Measurements from ENCODE around the gene CD19. TPM values are rescaled to one million over a fixed set of nuclear protein-coding genes. Genes with fewer than 3 reads are reported as not detected.
"Not testable (repeated sequence)": the region's sequence is repeated elsewhere in the genome, so short reads cannot be mapped to it uniquely, and the experiment has no call there.

Gene CD19
- total and polyA plus RNA-seq, 12 donors = 0.26 to 1.8 (median 0.46) TPM; not detected in 2

DNA sequence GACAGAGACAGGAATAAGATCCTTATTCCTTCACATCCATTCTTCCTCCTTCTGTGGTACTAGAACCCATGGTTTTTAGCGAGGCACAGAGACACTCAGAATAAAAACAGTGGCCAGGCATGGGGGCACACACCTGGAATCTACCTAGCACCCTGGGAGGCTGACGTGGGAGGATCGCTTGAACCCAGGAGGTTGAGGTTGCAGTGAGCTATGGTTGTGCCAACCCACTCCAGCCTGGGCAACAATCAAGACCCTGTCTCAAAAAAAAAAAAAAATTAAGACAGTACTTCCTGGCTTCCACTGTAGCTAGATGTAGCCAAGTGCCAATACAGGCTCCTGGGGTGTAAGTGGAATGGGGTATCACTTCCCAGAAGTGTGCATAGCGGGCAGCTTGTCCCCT is 35.4 kb downstream of the CD19 start:
- DNase-seq = no peak
- Histone ChIP-seq H3K36me3 (replicated peaks in 1 of 2) (peaks cover 0 to 25% of the 10 kb centered on the region in 2 donors), H3K27ac (no peak overlapping the region), H3K4me1 (replicated peaks in 1 of 2) (no peaks in the 10 kb centered on the region), H3K27me3 (no peaks in the 10 kb centered on the region), H3K9me3 (replicated peaks in 1 of 3) (no peaks in the 10 kb centered on the region), H3K4me3 (no peak overlapping the region)
- intact Hi-C loops (cut with DNase I) = no loop called here
- no peak for TF ChIP-seq POLR2A (IDR thresholded peaks at IDR 0.05)
- 90 to 96% (median 94%) methylated on average over 4 of the region's 4 CpGs for WGBS, 4 donors

DNA sequence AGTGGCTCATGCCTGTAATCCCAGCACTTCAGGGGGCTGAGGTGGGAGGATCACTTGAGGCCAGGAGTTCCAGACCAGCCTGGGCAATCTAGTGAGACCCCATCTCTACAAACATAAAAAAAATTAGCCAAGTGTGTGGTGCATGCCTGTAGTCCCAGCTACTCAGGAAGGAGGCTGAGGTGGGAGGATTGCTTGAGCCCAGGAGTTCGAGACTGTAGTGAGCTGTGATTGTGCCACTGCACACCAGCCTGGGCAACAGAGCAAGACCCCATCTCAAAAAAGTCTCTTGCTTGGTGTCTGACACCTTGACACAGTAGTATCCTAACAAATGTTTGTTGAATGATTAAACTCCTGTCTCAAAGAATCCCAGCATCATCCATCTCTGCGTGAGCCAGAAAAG is 37.9 kb downstream of the CD19 start:
- H3K27ac ChIP-seq; H3K9me3 ChIP-seq (replicated peaks in 1 of 3); H3K36me3 ChIP-seq (replicated peaks in 1 of 2); H3K4me3 ChIP-seq; H3K27me3 ChIP-seq; DNase-seq; intact Hi-C loops (cut with DNase I); H3K4me1 ChIP-seq (replicated peaks in 1 of 2): not testable (repeated sequence)
- 78 to 86% (median 85%) methylated on average over 2 of the region's 2 CpGs for WGBS, 4 donors

DNA sequence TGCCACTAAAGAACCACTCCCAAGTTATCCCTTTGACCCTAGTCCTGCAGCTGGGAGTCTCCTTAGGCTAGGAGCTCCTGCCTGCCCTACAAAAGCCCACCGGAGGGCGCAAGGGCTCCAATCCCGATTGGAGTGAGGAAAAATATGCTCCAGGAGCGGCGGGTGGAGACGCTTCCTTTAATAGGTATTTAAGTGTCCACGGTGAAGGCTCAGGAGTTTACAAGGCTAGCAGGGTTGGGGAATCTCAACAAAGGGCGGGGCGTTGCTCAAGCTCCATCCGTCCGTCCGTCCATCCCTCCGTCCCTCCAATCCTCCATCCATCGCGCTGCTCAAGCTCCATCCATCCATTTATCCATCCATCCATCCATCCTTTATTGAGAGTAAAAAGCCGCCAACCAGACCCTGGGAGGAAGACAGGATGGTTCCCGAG is 42.3 kb downstream of the CD19 start:
- Histone ChIP-seq H3K4me1 (replicated peaks in 1 of 2) (peaks cover 15 to 18% of the 10 kb centered on the region in 2 donors), H3K27me3 (no peaks in the 10 kb centered on the region), H3K36me3 (replicated peaks in 1 of 2) (peaks cover 0 to 6% of the 10 kb centered on the region in 2 donors), H3K9me3 (replicated peaks in 1 of 3) (no peaks in the 10 kb centered on the region), H3K27ac (peak overlapping the region in 3 of 5 donors; percentile 23 to 75 (median 74)), H3K4me3 (peak overlapping the region in 3 of 4 donors; percentile 71 to 96 (median 82))
- no peak for TF ChIP-seq POLR2A (IDR thresholded peaks at IDR 0.05)
- TF ChIP-seq, protein P1, sequence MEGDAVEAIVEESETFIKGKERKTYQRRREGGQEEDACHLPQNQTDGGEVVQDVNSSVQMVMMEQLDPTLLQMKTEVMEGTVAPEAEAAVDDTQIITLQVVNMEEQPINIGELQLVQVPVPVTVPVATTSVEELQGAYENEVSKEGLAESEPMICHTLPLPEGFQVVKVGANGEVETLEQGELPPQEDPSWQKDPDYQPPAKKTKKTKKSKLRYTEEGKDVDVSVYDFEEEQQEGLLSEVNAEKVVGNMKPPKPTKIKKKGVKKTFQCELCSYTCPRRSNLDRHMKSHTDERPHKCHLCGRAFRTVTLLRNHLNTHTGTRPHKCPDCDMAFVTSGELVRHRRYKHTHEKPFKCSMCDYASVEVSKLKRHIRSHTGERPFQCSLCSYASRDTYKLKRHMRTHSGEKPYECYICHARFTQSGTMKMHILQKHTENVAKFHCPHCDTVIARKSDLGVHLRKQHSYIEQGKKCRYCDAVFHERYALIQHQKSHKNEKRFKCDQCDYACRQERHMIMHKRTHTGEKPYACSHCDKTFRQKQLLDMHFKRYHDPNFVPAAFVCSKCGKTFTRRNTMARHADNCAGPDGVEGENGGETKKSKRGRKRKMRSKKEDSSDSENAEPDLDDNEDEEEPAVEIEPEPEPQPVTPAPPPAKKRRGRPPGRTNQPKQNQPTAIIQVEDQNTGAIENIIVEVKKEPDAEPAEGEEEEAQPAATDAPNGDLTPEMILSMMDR (IDR thresholded peaks at IDR 0.05) = peak; percentile 34 to 55 (median 39)
- intact Hi-C loops (cut with DNase I) = no loop called here
- DNase-seq = peak; percentile 38 to 72 (median 46)
- WGBS, 4 donors = 0 to 1% (median 0%) methylated on average over 12 to 17 of the region's 17 CpGs

DNA sequence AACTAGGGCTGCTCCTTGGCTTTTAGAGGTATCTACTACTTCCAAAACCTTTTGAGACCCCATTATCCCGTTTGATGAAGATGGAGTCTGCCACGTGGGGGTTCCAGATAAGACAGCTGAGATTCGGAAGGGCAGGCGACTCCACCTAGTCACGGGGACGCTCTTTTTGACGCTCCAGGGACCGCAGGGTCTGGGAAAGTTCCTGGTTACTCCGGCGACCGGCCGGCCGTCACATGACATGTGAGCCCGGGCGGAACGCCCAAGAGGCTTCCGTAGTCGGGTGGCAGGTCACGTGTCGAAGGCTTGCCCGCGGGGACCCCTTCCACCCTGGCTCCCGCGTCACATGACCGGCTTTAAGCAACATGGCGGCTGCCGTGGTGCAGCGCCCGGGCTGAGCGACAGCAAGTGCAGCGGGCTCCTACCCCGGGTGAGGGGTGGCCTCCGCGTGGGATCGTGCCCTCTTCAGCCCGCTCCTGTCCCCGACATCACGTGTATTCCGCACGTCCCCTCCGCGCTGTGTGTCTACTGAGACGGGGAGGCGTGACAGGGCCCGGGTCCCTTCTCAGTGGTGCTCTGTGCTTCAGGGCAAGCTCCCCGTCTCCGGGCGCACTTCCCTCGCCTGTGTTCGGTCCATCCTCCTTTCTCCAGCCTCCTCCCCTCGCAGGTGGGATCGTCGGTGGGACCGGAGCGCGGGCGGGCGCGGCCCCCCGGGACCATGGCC is 42.8 kb downstream of the CD19 start, which contains the start of gene SPNS1:
Gene SPNS1, plus strand, starts transcription at position 342 of the 721 bp plus-strand sequence. Its CDS starts 374 bp downstream, at position 716.
- H3K27me3 ChIP-seq = no peaks in the 10 kb centered on the region
- TF ChIP-seq, protein P1 (IDR thresholded peaks at IDR 0.05) = no peak
- peak in 1 of 2 donors; percentile 53 for TF ChIP-seq POLR2A (IDR thresholded peaks at IDR 0.05)
- H3K27ac ChIP-seq = peak within 1 kb of the TSS in 3 of 5 donors; percentile 63 to 75 (median 74)
- H3K4me1 ChIP-seq (replicated peaks in 1 of 2) = peaks cover 15 to 18% of the 10 kb centered on the region in 2 donors
- H3K9me3 ChIP-seq (replicated peaks in 1 of 3) = no peaks in the 10 kb centered on the region
- intact Hi-C loops (cut with DNase I) = no loop called here
- H3K4me3 ChIP-seq = peak within 1 kb of the TSS; percentile 71 to 96 (median 88)
- WGBS, 4 donors = 0% methylated on average over 6 to 60 of the region's 60 CpGs
- DNase-seq = peak; percentile 97 to 99 (median 98)
- peaks cover 0 to 12% of the 10 kb centered on the region in 2 donors for H3K36me3 ChIP-seq (replicated peaks in 1 of 2)

DNA sequence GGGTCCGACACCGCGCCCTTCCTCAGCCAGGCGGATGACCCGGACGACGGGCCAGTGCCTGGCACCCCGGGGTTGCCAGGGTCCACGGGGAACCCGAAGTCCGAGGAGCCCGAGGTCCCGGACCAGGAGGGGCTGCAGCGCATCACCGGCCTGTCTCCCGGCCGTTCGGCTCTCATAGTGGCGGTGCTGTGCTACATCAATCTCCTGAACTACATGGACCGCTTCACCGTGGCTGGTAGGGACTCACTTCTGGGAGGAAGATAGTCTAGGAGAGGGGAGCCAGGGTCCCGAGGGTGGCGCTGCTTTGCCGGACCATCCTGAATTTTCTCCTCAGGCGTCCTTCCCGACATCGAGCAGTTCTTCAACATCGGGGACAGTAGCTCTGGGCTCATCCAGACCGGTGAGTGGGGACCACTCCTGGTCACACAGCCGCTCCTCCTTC is 43.4 kb downstream of the CD19 start:
- peak in 2 of 7 donors; percentile 14 to 53 for DNase-seq
- Histone ChIP-seq H3K4me3 (peak overlapping the region; percentile 71 to 96 (median 88)), H3K36me3 (replicated peaks in 1 of 2) (peaks cover 0 to 18% of the 10 kb centered on the region in 2 donors), H3K9me3 (replicated peaks in 1 of 3) (no peaks in the 10 kb centered on the region), H3K27ac (peak overlapping the region in 3 of 5 donors; percentile 56 to 75 (median 63)), H3K27me3 (no peaks in the 10 kb centered on the region), H3K4me1 (replicated peaks in 1 of 2) (peaks cover 15 to 18% of the 10 kb centered on the region in 2 donors)
- TF ChIP-seq, protein P1 (IDR thresholded peaks at IDR 0.05) = no peak
- no peak for TF ChIP-seq POLR2A (IDR thresholded peaks at IDR 0.05)
- intact Hi-C loops (cut with DNase I) = no loop called here
- WGBS, 4 donors = 6 to 12% (median 9%) methylated on average over 11 to 30 of the region's 30 CpGs

Data from adrenal gland (tissue), 12 donors.